Stimulated activated CD8-positive, alpha-beta memory T cell treated with anti-CD3 and anti-CD28 coated beads, Interleukin-12 subunit alpha, Interleukin-12 subunit beta, amount 100 ng/mL, for 1 hour (primary cell): Measurements from ENCODE around the gene SNRNP35.
A peak's percentile ranks its signal among the peaks of the same experiment; 100 is the strongest.
"Not testable (repeated sequence)": the region's sequence is repeated elsewhere in the genome, so short reads cannot be mapped to it uniquely, and the experiment has no call there.

Experiments used
- DNase-seq: peaks from one replicate; pipeline ENCODE4 v3.0.0-alpha.2; 2020; ENCODE audit warnings: low read depth

Gene SNRNP35, protein sequence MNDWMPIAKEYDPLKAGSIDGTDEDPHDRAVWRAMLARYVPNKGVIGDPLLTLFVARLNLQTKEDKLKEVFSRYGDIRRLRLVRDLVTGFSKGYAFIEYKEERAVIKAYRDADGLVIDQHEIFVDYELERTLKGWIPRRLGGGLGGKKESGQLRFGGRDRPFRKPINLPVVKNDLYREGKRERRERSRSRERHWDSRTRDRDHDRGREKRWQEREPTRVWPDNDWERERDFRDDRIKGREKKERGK

DNA sequence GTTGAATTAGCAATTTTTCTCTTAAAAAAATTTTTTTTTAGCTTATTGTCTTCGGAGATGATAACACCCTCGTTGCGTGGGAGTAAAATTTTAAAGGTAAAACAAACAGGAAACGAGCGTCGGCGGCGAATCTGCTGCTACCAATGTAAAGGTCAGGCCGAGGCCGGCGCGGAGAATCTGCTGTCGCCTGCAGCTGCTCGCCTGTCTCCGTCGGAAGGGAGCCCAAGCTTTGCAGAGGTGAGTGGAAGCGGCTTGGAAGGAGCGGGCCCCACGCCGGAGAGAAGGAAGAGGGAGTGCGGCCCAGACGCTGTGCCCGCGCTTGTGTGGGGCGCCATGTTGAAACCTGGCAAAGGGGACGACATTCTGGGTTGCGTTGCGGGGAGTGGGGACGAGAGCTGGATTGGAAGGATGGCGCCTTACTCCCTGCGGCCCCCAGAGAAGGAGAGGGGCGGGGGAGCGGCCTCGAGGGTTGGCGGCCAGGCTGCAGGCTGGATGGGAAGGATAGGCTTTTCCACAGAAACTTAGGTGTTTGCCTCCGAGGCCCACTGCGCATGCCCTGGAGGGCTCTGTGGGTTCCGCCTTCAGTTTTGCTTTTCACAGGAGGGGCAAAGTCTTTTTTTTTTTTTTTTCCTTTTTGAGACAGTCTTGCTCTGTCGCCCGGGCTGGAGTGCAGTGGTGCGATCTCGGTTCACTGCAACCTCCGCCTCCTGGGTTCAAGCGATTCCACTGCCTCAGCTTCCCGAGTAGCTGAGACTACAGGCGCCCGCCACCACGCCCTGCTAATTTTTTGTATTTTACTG lies at the start of gene SNRNP35:
Gene SNRNP35, plus strand, starts transcription at position 160 of the 800 bp plus-strand sequence. CDS start 7,402 bp downstream, outside the sequence.
- DNase-seq, result peak; percentile 74

DNA sequence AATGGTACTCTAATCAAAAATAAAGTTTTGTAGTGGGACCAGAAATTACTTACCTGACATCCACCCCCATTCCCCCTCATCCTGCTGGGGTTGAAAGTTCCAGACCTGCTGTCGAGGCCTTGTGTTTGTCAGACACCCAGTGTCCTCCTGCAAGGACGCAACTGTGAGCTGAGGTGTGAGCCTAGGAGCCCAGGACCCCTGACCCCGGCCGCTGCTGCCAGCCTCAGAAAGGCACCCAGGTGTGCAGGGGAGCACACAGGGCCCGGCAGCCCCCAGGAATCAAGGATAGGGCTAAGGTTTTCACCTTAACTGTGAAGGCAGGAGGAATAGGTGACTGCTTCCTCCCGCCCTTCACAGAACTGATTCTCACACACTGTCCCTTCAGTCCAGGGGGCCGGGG lies 49.3 kb upstream of the SNRNP35 start:
- not testable (repeated sequence) for DNase-seq

DNA sequence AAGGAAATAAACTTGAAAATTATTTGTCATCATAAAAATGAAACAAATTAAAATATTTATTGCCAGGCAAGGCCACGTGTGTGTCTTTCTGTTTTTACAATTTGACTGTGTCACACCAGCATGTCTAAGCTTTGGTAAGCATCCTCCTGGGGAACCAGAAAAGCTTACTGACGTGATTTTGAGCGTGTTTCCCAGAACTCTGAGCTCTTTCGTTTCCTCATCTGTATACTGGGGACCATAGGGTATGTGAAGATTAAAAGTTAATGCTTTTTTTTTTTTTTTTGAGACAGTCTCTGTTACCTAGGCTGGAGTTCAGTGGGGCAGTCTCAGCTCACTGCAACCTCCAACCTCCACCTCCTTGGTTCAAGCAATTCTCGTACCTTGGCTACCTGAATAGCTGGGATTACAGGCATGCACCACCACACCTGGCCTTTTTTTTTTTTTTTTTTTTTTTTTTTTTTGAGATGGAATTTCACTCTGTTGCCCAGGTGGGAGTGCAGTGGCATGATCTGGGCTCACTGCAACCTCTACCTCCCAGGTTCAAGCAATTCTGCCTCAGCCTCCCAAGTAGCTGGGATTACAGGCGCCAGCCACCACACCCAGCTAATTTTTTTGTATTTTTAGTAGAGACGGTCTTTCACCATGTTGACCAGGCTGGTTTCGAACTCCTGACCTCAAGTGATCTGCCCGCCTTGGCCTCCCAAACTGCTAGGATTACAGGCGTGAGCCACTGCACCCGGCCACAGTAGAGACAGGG lies 48.5 kb upstream of the SNRNP35 start:
- not testable (repeated sequence) for DNase-seq

DNA sequence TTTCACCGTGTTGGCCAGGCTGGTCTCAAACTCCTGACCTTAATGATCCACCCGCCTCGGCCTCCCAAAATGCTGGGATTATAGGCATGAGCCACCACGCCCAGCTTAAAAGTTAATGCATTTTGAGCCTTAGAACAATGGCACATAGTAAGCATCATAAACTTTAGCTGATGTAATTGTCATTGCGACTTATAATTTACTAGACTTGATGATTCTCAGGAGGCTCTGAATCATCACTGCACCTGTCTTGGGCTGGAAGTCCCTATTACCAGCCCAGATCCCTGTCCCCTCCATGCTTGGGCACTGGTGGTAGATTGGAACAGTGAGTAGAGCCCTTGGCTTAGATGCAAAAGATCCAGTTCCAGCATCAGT lies 47.9 kb upstream of the SNRNP35 start:
- no peak for DNase-seq

DNA sequence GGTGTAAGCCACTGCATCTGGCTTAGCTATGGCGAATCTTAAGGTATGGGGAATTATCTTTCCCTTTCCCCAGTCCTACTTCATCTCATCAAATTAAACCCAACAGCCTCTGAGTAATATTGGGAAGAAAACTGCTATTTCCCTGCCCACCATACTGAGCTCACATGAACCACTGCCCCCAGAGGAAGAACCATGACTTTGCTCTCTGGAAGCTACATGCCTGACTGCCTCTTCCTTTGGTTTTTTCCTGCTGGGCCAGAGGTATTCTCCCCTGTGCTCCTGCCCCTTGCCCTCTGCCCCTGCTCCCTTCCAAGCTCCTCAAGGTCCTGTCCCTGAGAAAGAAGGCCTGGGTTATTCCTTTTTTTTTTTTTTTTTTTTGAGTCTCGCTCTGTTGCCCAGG lies 36.6 kb upstream of the SNRNP35 start:
- no peak for DNase-seq

DNA sequence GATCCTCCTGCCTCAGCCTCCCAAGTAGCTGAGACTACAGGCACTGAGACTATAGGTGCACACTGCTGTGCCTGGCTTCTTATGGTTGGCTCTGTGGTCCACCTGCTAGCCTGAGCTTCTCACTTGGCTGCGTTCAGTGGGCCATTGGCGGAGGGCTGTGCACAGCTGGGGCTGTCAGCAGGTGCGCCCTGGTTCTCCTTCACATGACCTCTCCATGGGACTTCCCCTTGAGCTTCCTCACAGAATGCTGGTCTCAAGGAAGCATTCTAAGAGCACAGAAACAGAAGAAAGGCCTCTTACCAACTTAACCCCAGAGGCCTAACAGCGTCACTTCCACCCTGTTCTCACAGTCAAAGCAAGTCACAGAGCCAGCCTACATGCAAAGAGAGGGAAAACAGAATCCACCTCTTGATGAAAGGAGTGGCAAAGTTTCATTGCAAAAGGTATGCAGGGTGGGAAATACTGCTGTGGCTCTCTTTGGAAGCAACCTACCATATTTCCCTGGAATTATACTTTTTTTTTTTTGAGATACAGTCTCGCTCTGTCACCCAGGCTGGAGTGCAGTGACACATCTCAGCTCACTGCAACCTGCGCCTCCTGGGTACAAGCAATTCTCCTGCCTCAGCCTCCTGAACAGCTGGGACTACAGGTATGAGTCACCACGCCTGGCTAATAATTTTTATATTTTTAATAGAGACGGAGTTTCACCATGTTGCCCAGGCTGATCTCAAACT lies 30.7 kb upstream of the SNRNP35 start:
- DNase-seq, result no peak

DNA sequence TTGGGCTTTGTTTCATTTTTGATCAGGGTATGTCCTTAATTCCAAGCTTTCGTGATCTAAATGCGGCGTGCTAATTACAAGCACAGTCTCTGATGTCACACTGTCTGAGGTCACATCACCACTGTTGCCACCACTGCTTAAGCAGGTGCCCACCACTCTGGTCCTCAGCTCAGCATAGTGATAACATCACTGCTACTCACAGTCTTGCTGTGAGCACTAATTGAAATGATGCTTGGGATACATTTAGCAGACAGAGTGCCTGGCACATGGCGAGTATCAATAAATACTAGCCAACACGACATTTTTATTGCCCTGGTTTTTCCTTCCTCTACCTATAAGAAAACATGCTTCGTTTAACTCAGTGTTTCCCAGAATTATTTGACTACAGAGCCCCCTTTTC lies 29.3 kb upstream of the SNRNP35 start:
- no peak for DNase-seq

DNA sequence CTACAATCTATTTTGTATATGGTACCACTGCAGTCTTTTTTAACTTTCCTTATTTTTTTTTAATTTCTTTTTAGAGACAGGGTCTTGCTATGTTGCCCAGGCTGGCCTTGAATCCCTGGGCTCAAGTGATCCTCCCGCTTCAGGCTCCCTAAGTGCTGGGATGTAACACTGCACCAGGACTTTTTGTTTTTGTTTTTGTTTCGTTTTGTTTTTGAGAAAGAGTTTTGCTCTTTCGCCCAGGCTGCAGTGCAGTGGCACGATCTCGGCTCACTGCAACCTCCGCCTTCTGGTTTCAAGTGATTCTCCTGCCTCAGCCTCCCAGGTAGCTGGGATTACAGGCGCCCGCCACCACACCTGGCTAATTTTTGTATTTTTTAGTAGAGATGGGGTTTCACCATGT lies 28.8 kb upstream of the SNRNP35 start:
- not testable (repeated sequence) for DNase-seq

DNA sequence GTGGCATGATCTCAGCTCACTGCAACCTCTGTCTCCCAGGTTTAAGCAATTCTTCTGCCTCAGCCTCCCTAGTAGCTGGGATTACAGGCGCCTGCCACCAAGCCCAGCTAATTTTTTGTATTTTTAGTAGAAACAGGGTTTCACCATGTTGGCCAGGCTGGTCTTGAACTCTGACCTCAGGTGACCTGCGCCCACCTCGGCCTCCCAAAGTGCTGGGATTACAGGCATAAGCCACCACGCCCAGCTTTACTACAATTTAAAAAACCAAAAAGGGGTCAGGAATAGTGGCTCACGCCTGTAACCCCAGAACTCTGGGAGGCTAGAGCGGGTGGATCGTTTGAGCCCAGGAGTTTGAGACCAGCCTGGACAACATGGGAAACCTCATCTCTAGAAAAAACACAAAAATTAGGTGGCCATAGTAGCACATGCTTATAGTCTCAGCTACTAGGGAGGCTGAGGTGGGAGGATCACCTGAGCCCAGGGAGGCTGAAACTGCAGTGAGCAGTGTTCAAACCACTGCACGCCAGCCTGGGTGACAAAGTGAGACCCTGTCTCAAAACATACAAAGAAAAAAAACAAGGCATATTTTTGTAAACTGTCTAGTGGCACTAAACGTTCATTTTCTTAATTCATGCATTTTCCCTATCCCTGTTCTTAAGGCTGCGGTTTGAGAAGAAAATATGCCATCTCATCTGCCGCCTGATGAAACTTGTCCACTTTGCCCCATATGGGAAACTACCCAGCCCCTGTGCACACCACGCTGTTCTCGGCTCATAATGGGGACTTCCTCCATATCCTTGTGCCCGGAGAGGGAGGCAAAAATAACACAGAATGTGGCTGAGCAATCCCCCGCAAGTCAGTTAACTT lies 25.8 kb upstream of the SNRNP35 start:
- not testable (repeated sequence) for DNase-seq

DNA sequence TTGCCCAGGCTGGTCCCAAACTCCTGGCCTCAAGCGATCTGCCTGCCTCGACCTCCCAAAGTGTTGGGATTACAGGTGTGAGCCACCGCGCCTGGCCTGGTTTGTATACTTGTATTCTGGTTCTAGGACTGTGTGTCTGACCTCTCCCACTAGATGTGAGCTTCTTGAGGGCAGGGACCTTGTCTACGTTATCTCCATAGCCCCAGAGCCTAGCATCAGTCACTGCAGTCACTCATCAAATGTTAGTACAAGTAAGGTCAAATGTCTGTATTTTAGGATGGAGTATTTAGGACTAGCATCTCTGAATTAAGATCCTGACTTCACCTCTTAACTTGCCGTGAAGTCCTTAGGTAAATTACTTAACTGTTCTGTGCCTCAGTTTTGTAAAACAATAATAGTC lies 24.3 kb upstream of the SNRNP35 start:
- DNase-seq, result no peak

DNA sequence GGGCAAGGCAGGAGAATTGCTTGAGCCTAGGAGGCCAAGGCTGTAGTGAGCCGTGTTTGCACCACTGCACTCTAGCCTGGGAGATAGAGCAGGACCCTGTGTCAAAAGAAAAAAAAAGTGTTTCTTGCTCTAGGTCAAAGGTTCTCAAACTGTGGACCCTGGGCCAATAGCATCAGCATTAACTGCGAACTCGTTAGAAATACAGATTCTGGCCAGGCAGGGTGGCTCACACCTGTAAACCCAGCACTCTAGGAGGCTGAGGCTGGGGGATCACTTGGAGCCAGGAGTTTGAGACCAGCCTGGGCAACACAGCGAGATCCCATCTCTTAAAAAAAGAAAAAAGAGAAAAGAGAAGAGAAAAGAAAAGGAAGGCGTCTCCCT lies 22.3 kb upstream of the SNRNP35 start:
- DNase-seq, result no peak

DNA sequence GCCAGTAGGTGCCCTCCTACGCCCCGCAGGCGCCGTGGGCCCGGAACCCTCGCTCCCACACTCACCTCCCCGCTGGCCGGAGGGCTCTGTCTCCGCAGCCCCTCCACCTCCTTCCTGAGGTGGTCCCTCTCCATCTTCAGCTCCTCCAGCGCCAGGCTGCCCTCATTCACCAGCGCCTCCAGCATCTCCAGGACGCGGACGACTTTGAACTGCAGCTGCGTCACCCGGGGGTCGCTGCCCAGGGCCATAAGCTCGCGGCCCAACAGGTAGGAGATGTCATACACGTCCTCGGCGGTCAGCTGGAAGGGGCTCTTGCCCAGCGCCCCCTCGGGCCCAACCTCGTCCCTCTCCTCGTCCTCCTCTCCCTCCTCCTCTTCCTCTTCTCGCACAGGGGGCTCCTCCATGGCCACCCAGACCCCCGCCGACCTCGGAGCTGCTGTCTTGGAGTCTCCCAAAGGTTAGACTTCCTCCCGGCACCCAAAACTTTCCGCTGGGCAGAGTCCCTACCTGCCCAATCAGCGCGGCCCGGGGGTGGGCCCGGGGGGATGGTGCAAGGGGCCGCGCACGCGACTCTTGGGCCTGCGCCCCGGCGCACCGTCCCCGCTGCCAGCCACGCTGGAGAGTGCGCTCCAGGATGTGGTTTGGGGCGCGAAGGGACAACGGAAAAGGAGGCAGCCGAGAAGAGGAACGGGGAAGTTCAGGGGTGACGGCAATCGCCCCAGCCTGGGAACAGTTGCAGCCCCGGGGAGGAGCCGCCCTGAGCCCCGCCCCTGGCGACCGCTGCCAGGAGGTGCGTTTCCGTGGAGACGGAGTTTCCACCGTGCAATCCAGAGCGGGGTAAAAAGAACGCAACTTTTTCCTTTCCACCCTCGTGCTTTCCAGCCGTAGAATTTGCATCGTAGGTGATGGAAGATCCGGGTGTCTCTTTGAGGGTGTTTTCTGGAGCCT lies 21.6 kb upstream of the SNRNP35 start, which contains the start of gene RILPL2:
Gene RILPL2, minus strand, starts transcription at position 668 of the 948 bp plus-strand sequence. Its CDS starts 264 bp downstream, at position 404.
- DNase-seq, result peak; percentile 85

DNA sequence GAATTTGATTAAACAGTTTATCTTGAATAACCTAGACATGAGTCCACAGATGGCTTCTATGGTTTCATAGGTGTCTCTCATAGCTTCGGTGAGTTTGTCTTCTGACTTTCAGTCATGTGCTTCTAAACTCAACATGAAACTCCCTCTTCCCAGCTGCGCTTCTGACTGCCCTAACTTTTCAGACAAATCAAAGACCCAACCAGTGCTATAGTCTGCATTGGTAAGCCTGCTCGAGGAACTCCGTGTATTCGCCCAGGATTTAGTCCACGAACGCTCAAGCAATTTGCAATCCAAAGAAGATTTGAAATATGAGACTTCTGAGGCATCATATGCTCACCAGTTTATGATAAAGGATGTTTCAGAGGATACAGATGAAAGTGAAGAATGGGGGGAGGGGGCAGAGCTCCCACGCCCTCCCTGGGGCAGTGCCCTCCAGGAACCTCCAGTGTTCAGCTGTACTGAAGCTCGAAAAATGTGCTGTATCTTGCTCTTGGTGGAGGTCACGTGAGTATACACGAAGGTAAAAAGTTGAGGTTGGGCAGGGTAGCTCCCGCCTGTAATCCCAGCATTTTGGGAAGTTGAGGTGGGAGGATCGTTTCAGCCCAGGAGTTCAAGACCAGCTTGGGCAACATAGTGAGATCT lies 16.3 kb upstream of the SNRNP35 start:
- no peak for DNase-seq

DNA sequence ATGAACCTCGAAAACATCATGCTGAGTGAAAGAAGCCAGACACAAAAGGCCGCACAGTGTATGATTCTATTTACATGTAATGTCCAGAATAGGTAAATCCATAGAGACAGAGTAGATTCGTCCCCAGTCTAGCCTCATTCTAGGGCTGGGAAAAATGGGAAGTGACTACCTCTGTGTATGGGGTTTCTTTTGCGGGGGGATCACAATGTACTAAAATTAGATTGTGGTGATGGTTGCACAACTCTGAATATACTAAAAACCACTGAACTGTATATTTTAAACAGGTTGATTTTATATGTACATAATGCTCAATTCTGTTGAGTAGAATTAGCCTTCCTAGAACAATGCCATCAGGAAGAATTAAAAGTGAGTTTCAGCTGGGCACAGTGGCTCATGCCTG lies 15.2 kb upstream of the SNRNP35 start:
- no peak for DNase-seq

DNA sequence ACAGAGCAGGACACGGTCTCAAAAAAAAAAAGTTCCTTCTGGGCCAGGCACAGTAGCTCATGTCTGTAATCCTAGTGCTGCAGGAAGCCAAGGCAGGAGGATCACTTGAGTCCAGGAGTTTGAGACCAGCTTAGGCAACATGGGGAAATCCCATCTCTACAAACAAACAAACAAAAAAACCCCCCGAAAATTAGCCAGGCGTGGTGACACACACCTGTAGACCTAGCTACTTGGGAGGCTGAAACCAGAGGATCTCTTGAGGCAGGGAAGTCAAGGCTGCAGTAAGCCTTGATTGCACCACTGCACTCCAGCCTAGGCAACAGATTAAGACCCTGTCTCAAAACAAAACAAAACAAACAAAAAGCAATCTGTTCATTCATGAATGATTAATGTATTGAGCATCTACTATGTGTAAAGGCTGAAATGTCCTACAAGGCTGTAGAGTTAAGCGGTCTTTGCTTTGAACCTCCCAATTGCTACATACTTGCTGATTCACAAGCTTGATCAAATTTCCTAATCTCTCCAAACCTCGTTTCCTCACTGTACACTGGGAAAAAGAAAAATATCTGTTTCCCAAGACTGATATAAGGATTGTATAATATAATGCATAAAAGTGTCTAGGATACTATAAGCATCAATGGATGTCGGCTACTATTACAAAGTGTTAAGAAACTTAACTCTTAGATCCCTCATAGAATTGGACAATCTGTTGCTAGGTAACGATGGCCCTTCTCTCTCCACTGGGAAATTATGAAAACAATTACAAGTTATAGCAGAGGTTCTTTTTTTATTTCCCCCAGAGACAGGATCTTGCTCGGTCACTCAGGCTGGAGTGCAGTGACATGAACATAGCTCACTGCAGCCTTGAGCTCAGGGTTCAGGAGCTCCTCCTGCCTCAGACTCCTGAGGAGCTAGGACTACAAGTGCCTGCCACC lies 13.6 kb upstream of the SNRNP35 start:
- DNase-seq, result no peak

DNA sequence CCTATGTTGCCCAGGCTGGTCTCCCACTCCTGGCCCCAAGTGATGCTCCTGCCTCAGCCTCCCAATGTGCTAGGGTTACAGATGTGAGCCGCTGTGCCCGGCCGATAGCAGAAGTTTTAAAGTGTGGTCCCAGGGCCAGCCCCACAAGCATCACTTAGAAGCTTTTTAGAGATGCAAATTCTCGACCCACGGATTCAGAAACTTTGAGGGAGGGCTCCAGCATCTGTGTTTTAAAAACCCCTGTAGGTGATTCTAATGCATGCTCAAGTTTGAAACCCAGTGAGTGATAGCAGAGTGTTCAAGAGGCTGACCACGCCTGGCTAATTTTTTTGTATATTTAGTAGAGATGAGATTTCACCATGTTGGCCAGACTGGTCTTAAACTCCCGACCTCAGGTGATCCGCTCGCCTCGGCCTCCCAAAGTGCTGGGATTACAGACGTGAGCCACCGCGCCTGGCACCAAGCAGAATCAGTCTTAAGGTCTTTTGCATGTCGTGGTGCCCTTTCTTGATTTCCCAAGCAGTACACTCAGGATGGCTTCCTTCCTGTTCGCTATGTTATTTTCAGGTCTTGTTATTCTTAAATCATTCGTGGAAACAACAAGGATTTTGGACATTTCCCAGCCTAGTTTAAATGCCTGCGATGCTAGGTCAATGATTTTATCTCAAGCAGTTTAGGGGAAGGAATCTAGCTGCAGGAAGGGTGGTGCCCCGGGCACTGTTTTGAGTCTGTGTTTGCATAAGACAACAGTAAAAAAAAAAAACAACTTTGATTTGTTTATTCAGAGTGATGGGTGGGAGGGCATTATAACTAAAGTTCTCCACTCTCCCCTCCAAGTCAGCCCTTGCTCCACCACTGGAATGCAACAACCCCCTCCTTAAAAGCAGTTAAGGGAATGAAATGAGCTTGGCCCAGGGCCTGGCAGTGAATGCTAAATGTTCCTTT lies 12.3 kb upstream of the SNRNP35 start:
- no peak for DNase-seq

DNA sequence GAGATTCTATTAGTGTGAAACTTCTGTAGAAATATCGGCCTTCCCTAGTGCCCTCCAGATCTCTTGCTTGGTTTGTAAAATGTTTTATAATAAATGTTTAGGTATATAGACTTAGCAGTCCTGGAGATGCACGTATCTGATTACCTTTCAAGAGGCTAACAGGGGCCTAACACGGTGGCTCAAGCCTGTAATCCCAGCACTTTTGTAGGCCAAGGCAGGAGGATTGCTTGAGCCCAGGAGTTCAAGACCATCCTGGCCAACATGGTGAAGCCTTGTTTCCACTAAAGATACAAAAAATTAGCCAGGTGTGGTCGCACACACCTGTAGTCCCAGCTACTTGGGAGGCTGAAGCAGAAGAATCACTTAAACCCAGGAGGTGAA lies 11.6 kb upstream of the SNRNP35 start:
- no peak for DNase-seq
